HG03097 (cell line): Measurements from ENCODE around the gene NRG3.

ENCODE experiments used
- ATAC-seq: cut with Tn5 transposase; IDR thresholded peaks from one replicate; pipeline ENCODE4 v1.9.1; 2021; ENCODE audit not compliant: unreplicated experiment, low FRiP score

NRG3 gene

GRCh38 chr10:82072124-82072523, 197.1 kb downstream of the NRG3 start:
- ATAC-seq = no peak

DNA sequence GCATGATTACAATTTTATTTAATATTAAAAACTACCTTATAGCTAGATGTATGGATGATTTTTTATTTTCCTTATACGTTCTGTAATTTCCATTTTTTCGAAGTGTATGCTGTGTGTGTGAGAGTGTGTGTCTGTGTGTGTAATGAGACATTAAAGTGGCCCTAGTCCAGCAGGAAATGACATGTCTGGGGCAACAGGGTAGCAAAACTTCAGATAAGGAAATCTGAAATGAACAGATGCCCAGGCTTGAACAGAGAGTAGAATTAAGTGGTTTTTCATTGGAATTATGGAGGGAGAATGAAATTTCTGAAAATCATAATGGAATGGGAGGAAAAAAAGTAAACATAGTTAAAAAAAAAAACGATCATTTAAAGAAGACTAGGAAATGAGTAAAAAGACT, 200.6 kb downstream of the NRG3 start:
- ATAC-seq = no peak

GRCh38 chr10:82084496-82084895, 209.5 kb downstream of the NRG3 start:
- no peak for ATAC-seq

- ATAC-seq = no peak
These were observed 209.9 kb downstream of the NRG3 start for GRCh38 chr10:82084904-82085303.

- ATAC-seq = no peak
These were observed 214.3 kb downstream of the NRG3 start for GRCh38 chr10:82089327-82089726.

- ATAC-seq = no peak
These were observed 216.4 kb downstream of the NRG3 start for GRCh38 chr10:82091413-82091812.

DNA sequence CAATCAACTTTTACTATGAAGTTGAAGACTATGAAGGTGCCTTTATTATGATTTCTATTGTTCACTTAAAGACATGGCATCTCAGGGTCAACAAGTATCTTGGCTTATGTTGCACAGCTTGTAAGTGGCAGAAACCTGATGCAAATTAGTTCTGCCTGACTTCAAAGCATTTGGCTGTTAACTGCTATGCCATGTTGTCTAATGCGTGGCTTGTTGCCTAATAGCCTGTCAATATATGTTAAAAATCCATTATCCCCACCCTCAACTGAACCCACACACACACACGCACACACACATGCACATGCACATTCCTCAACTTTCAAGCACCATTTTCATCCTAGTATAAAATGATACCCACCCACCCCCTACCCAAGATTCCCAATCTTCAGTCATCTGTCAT, 217.1 kb downstream of the NRG3 start:
- no peak for ATAC-seq

DNA sequence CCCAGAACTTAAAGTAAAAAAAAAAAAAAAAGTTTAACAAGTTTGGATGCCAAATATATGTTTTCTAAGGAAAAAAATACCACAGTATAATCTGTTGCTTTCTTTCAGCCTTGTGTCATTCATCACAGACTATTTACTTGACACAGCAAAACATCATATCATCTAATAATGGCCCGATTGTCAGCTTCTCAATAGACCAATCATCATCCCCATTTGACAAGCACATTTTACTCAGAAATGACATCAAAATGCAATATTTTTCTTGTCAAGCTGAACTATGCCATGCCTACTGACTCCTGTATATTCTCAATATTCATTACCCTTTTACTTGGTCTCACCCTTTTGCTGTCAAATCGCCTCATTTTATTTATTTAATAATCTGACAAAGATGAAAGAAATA, 249.7 kb downstream of the NRG3 start:
- ATAC-seq = no peak

DNA sequence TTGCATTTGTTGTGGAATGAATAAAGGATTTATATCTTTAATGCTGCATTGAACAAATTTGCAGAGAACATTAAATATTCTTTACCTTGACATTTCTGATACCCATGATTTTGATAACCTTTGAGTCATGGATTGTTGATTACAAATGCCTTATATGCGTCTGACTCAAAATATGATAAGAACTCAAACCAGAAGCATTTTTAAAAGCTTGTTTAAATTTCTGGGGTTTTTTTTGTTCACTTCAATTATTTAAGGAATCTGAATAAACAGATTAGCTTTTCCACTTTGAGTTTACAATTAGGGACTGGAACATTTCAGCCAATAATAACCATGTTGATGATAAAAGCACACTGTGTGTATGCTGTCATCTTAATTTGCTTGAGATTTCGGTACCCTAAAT, 253.5 kb downstream of the NRG3 start:
- no peak for ATAC-seq

GRCh38 chr10:82136103-82136502, 261.1 kb downstream of the NRG3 start:
- no peak for ATAC-seq

GRCh38 chr10:82144153-82144552, 269.2 kb downstream of the NRG3 start:
- ATAC-seq = no peak

DNA sequence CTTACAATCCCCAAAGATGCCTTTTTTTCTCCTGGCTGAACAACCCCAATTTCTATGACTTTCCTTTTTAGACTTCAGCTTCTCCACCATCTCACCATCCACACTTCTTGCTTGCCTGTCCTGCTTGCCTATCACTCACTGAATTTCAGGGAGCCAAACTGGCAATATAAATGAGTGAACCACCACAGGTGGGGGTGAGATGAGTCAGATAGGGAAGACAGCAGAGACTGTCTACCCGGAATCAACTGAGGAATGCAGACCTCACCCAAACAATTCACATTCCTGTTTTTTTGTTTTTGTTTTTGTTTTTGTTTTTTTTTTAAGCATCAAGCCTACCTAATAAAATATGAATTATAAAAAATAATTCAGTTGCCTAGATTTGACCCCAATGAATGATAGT, 273.8 kb downstream of the NRG3 start:
- no peak for ATAC-seq

DNA sequence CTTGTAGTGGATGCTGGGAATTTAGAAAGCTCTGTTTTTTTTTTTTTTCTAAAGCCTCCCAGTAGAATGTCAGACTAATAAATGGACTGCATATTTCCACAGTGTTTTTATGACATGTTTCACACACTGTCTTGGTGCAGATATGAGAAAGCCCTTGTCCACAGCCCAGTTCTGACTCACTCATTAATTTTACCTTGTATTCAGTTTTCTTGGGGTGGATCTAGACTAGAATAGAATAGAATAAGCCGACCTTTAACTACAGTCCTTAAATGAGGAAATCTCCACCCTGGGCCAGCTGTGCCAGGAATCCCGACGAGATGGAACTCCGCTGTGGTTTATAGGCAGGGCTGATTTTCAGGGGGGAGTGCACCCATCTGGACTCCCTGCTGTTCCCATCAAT, 274.7 kb downstream of the NRG3 start:
- ATAC-seq = no peak

DNA sequence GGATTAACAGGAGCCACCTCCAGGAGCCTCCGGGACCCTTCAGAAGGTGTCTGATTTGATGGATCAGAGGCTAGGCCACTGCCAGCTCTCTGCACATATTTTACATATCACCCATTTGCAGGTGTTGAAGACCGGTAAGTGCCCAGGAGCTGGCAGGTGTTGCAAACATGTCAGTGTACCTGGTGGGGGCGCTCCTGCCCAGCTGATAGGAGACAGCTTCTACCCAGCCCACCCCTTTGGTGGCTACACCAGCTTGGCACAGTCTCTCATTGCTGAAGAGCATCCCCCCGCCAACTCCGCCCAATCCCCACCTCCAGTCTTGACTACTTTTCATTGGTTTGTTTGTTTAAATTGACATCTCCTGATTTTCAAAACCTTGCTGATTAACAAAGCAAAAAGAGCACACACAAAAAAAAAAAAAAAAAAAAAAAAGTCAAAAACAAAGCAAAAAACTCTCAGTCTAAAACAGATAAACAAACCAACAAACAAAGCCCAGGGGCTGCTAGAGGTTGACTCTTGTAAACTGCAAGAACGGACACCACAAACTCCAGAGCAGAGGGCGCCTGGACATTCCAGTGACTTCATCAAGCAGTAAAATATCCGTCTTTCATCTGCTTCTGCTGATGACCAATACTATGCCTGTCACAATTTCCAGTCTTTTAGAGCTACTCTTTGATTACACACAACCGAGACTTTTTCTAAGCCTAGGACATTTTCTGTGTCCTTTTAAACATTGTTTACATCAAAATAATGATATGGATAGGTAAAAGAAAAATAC, 275.3 kb downstream of the NRG3 start:
- no peak for ATAC-seq

GRCh38 chr10:82160307-82160706, 285.3 kb downstream of the NRG3 start:
- no peak for ATAC-seq

- no peak for ATAC-seq
These were observed 286.3 kb downstream of the NRG3 start for GRCh38 chr10:82161264-82161663.

- ATAC-seq = no peak
These were observed 287.7 kb downstream of the NRG3 start for GRCh38 chr10:82162549-82163195.

DNA sequence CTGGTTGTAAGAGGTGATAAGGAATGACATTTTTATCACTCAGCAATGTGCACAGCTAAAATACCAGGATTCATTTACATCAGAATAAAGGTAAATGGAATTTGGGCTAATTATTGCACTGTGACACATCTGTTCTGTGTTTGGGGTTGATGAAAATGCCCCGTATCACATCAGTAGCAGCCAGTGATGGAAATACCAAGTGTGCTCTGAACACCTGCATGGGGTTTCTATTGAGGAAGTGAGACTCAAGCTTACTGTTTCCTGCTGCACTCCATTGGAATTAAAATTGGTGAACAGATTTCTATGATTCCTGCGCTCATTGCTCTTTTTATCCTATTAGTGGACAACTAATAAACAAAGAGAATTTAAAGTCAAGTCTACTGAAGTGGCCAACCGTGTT, 296.9 kb downstream of the NRG3 start:
- no peak for ATAC-seq

GRCh38 chr10:82176587-82176986, 301.6 kb downstream of the NRG3 start:
- ATAC-seq = no peak

GRCh38 chr10:82190432-82191260, 315.7 kb downstream of the NRG3 start:
- no peak for ATAC-seq

DNA sequence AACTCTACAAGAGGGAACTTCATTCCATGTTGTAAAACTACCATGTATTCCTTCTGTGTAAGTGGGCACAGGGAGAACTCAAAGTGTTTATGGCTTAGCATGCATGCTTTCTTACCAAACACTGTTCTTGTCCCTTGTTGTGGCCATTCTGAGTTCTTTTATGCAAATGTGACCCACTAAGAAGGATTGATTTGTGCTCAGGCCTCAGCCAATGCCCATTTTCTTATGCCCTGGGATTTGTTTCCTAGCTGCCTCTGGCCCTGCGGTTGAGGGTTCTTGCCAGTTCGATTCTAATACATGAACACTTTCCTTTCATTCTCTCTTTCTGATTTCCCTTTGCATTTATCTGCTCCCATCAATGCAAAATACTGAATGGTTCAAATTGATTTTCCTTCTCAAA, 316.7 kb downstream of the NRG3 start:
- ATAC-seq = no peak

GRCh38 chr10:82192665-82193064, 317.7 kb downstream of the NRG3 start:
- no peak for ATAC-seq
